HCT116 (cell line): Measurements from ENCODE around the gene ARHGAP28. TPM values are rescaled to one million over a fixed set of nuclear protein-coding genes. Genes with fewer than 3 reads are reported as not detected.

Experiments used
- ATAC-seq: fragments of 200-7000 bp; cut with Tn5 transposase; 2 replicates; pipeline ENCODE4 v1.9.1; 2020; ENCODE audit warnings: mild to moderate bottlenecking, moderate library complexity
- BruUV-seq: library from RNA; stranded (reverse); fragments of 400-500 nt; replicated peaks from 2 replicates; lab custom pipeline; 2021; lab: Mats Ljungman, UMichigan
- CTCF ChIA-PET: fragments of 300-600 bp; sonication (Branson Sonifier 250); formaldehyde crosslinking; loops from one replicate; lab custom pipeline; 2021; ENCODE audit warnings: antibody characterized with exemption; lab: Charles Lee
- POLR2A ChIA-PET: fragments of 300-600, 350-600 bp; sonication (Branson Sonifier 250); formaldehyde crosslinking; loops from one replicate; lab custom pipeline; 2021; ENCODE audit warnings: antibody characterized with exemption; lab: Charles Lee
- RAD21 ChIA-PET, 2 experiments: fragments of 300-600 bp; sonication (Branson Sonifier 250); formaldehyde crosslinking; loops; one replicate each; lab custom pipeline; 2023; ENCODE audit warnings: low total read pairs in 2 of 2; ENCODE audit not compliant: uncharacterized antibody in 2 of 2, unreplicated experiment in 2 of 2, low non-redundant PET in 1 of 2; lab: Charles Lee
- DNase-seq: peaks from one replicate; pipeline ENCODE4 v3.0.0-alpha.2; 2010; ENCODE audit warnings: low read depth, low spot score
- H2AFZ ChIP-seq: fragments of 200-600 bp; shearing (Covaris generic), sonication (generic); 2 replicates; pipeline ENCODE4 v1.6.1; 2017; ENCODE audit warnings: low read depth, mixed run types, mixed read lengths, antibody characterized with exemption, low read length; ENCODE audit not compliant: poor library complexity, severe bottlenecking
- H3K27ac ChIP-seq: 2 replicates; pipeline ENCODE4 v1.5.1; 2012; ENCODE audit warnings: low read depth, low read length
- H3K27me3 ChIP-seq: fragments of 200-600 bp; sonication (generic); 2 replicates; pipeline ENCODE4 v1.6.1; 2016; ENCODE audit warnings: mixed run types, low read length, mixed read lengths; ENCODE audit not compliant: insufficient read depth
- H3K36me3 ChIP-seq, 2 experiments: fragments of 200-500 bp in 1 of 2; fragments of 200-600 bp in 1 of 2; sonication (Bioruptor generic) in 1 of 2; sonication (generic) in 1 of 2; 2 replicates each; pipeline versions ENCODE4 v1.5.1 to v1.6.1; 2014 to 2016; ENCODE audit warnings: low read length in 2 of 2, inconsistent platforms in 1 of 2, mixed read lengths in 1 of 2, mixed run types in 1 of 2; ENCODE audit not compliant: insufficient read depth in 2 of 2, control insufficient read depth in 1 of 2
- H3K4me1 ChIP-seq, 2 experiments: fragments of 200-600 bp in 1 of 2; sonication (generic) in 1 of 2; 2 replicates each; pipeline versions ENCODE4 v1.5.1 to v1.6.1; 2012 to 2017; ENCODE audit warnings: low read length in 2 of 2, inconsistent platforms in 1 of 2, mild to moderate bottlenecking in 1 of 2, mixed read lengths in 1 of 2, mixed run types in 1 of 2, moderate library complexity in 1 of 2; ENCODE audit not compliant: insufficient read depth in 2 of 2, control insufficient read depth in 1 of 2
- H3K4me2 ChIP-seq: fragments of 200-600 bp; sonication (generic); 2 replicates; pipeline ENCODE4 v1.6.1; 2017; ENCODE audit warnings: mixed run types, low read length, mixed read lengths
- H3K4me3 ChIP-seq, 2 experiments: fragments of 200-600 bp in 1 of 2; sonication (generic) in 1 of 2; replicated peaks in 1 of 2; 2 replicates each; pipeline ENCODE4 v1.5.1; 2011 to 2016; ENCODE audit warnings: low read length in 2 of 2, control low read depth in 1 of 2, low read depth in 1 of 2, mild to moderate bottlenecking in 1 of 2, mixed read lengths in 1 of 2, mixed run types in 1 of 2
- H3K79me2 ChIP-seq: fragments of 200-600 bp; sonication (generic); 2 replicates; pipeline ENCODE4 v1.6.1; 2017; ENCODE audit warnings: mild to moderate bottlenecking, mixed run types, low read length, moderate library complexity, mixed read lengths; ENCODE audit not compliant: insufficient read depth
- H3K9ac ChIP-seq: fragments of 200-600 bp; sonication (generic); 2 replicates; pipeline ENCODE4 v1.6.1; 2016; ENCODE audit warnings: low read length, mixed read lengths
- H3K9me2 ChIP-seq: fragments of 200-600 bp; sonication (generic), shearing (Covaris generic); 2 replicates; pipeline ENCODE4 v1.6.1; 2017; ENCODE audit warnings: mixed run types, mild to moderate bottlenecking, moderate library complexity; ENCODE audit not compliant: insufficient read depth
- H3K9me3 ChIP-seq, 2 experiments: fragments of 200-500 bp in 1 of 2; fragments of 200-600 bp in 1 of 2; sonication (Bioruptor generic) in 1 of 2; sonication (generic) in 1 of 2; 2 replicates each; pipeline ENCODE4 v1.6.1; 2014 to 2017; ENCODE audit warnings: low read length in 2 of 2, mixed read lengths in 2 of 2, inconsistent platforms in 1 of 2, low read depth in 1 of 2, mild to moderate bottlenecking in 1 of 2, mixed run types in 1 of 2, moderate library complexity in 1 of 2; ENCODE audit not compliant: control insufficient read depth in 1 of 2, insufficient read depth in 1 of 2
- H4K20me1 ChIP-seq: fragments of 200-600 bp; sonication (generic), shearing (Covaris generic); 2 replicates; pipeline ENCODE4 v1.6.1; 2017; ENCODE audit warnings: mixed run types, mild to moderate bottlenecking, moderate library complexity; ENCODE audit not compliant: insufficient read depth
- ATF3 ChIP-seq: IDR thresholded peaks from 2 replicates; pipeline ENCODE4 v1.6.1; 2012
- CEBPB ChIP-seq: IDR thresholded peaks from 2 replicates; pipeline ENCODE4 v1.6.1; 2012; ENCODE audit warnings: low read depth
- CTCF ChIP-seq, 3 experiments: fragments of 200-600 bp in 1 of 3; sonication (generic) in 1 of 3; IDR thresholded peaks in 2 of 3; conservative IDR thresholded peaks in 1 of 3; 2 replicates each; pipeline ENCODE4 v1.5.1; 2012 to 2017; ENCODE audit warnings: low read depth in 2 of 3, low read length in 2 of 3, antibody characterized with exemption in 1 of 3, borderline replicate concordance in 1 of 3, control low read depth in 1 of 3, mild to moderate bottlenecking in 1 of 3, mixed read lengths in 1 of 3, mixed run types in 1 of 3, moderate library complexity in 1 of 3; ENCODE audit not compliant: insufficient read depth in 1 of 3
- EGR1 ChIP-seq: IDR thresholded peaks from 2 replicates; pipeline ENCODE4 v1.6.1; 2012; ENCODE audit warnings: low read depth
- ELF1 ChIP-seq: IDR thresholded peaks from 2 replicates; pipeline ENCODE4 v1.6.1; 2012; ENCODE audit warnings: low read depth, borderline replicate concordance
- FOSL1 ChIP-seq: IDR thresholded peaks from 2 replicates; pipeline ENCODE4 v1.6.1; 2012; ENCODE audit warnings: low read depth
- JUND ChIP-seq: IDR thresholded peaks from 2 replicates; pipeline ENCODE4 v1.6.1; 2012
- MAX ChIP-seq: IDR thresholded peaks from 2 replicates; pipeline ENCODE4 v1.6.1; 2012
- POLR2A ChIP-seq: IDR thresholded peaks from 2 replicates; pipeline ENCODE4 v1.7.0; 2011; ENCODE audit warnings: borderline replicate concordance; ENCODE audit not compliant: insufficient read depth, insufficient read length; ENCODE audit errors: extremely low read depth
- POLR2AphosphoS5 ChIP-seq: IDR thresholded peaks from 2 replicates; pipeline ENCODE4 v1.6.1; 2011; ENCODE audit warnings: mild to moderate bottlenecking, low read depth, low read length, moderate library complexity
- REST ChIP-seq: IDR thresholded peaks from 2 replicates; pipeline ENCODE4 v1.6.1; 2012; ENCODE audit warnings: low read depth
- SIN3A ChIP-seq: IDR thresholded peaks from 2 replicates; pipeline ENCODE4 v1.6.1; 2012; ENCODE audit warnings: low read depth
- SP1 ChIP-seq: IDR thresholded peaks from 2 replicates; pipeline ENCODE4 v1.6.1; 2012; ENCODE audit warnings: low read depth
- TCF7L2 ChIP-seq: IDR thresholded peaks from 2 replicates; pipeline ENCODE4 v1.7.0; 2011; ENCODE audit warnings: borderline replicate concordance, inconsistent platforms; ENCODE audit not compliant: insufficient read depth, insufficient read length; ENCODE audit errors: extremely low read depth
- YY1 ChIP-seq: IDR thresholded peaks from 2 replicates; pipeline ENCODE4 v1.6.1; 2011; ENCODE audit warnings: low read length, low read depth, moderate library complexity, mild to moderate bottlenecking; ENCODE audit not compliant: insufficient replicate concordance; ENCODE audit errors: extremely low read depth
- ZNF274 ChIP-seq: fragments of 200-500 bp; sonication (Bioruptor generic); IDR thresholded peaks from 2 replicates; pipeline ENCODE4 v1.6.1; 2014; ENCODE audit warnings: mild to moderate bottlenecking, low read depth, low read length, inconsistent platforms
- intact Hi-C: fragments of 100-400 bp; cut with micrococcal nuclease; formaldehyde crosslinking; loops from 2 replicates; pipeline ENCODE4 v1.10.0; 2022
- total RNA-seq: library from RNA; stranded (reverse); gene quantifications from one replicate; pipeline ENCODE4 v1.2.1, GENCODE V29; 2021; ENCODE audit not compliant: unreplicated experiment
- TF ChIP-seq, protein P1 (sequence below): IDR thresholded peaks from 2 replicates; pipeline ENCODE4 v1.6.1; 2011; ENCODE audit warnings: mild to moderate bottlenecking, low read length, moderate library complexity; ENCODE audit not compliant: insufficient replicate concordance; ENCODE audit errors: extremely low read depth

The ARHGAP28 gene
- total RNA-seq, 1 experiment from 2014 or later, result not detected

DNA sequence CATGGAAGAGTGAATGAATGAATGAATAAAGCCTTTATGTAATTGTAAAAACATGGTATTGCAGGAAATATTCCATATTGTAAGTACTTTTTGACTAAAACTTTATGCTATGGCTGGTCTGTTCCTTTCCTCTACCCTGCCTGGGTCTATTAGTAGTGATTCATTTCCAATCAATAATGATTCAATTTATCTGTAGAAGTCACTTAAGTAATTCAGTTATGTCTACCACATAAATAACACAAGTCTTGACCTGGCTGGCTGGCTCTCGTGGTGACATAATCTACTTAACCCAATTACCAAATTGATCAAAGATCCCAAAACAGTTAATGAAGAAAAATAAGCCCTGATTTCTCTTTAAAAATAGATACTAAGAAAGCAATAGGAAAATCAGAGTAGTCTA, 7.8 kb upstream of the ARHGAP28 start:
- intact Hi-C loops, result no loop called here
- DNase-seq (no peak), ATAC-seq (no peak)
- no peaks in the 10 kb centered on the region for H3K4me1 ChIP-seq
- H3K79me2 ChIP-seq, result no peaks in the 10 kb centered on the region
- H3K4me2 ChIP-seq, result no peak overlapping the region
- no TSS peak for BruUV-seq
- no peak overlapping the region for H2AFZ ChIP-seq
- no peaks in the 10 kb centered on the region for H4K20me1 ChIP-seq
- H3K9me2 ChIP-seq, result no peaks in the 10 kb centered on the region
- no peaks in the 10 kb centered on the region for H3K27me3 ChIP-seq
- ChIA-PET RAD21 (no interaction called here), CTCF (no interaction called here), POLR2A (no interaction called here)
- H3K27ac ChIP-seq, result no peak overlapping the region
- H3K9ac ChIP-seq, result no peak overlapping the region
- H3K9me3 ChIP-seq, result peaks cover 5 to 41% of the 10 kb centered on the region in 2 experiments; a peak in 2 of 4 replicates
- H3K4me3 ChIP-seq, result no peak overlapping the region
- no peaks in the 10 kb centered on the region for H3K36me3 ChIP-seq
- TF ChIP-seq EGR1 (no peak), SIN3A (no peak), POLR2A (no peak), CEBPB (no peak), TCF7L2 (no peak), ZNF274 (no peak), MAX (no peak), YY1 (no peak), SP1 (no peak), POLR2AphosphoS5 (no peak), CTCF (IDR thresholded peaks at IDR 0.05 in 2 of 3, conservative IDR thresholded peaks at IDR 0.05 in 1 of 3; ENCODE audit: borderline replicate concordance in 1 of 3, insufficient read depth in 1 of 3, low read depth in 2 of 3, low read length in 2 of 3) (no peak), JUND (no peak), ELF1 (no peak), FOSL1 (no peak), ATF3 (no peak), REST (no peak)
- TF ChIP-seq, protein P1, sequence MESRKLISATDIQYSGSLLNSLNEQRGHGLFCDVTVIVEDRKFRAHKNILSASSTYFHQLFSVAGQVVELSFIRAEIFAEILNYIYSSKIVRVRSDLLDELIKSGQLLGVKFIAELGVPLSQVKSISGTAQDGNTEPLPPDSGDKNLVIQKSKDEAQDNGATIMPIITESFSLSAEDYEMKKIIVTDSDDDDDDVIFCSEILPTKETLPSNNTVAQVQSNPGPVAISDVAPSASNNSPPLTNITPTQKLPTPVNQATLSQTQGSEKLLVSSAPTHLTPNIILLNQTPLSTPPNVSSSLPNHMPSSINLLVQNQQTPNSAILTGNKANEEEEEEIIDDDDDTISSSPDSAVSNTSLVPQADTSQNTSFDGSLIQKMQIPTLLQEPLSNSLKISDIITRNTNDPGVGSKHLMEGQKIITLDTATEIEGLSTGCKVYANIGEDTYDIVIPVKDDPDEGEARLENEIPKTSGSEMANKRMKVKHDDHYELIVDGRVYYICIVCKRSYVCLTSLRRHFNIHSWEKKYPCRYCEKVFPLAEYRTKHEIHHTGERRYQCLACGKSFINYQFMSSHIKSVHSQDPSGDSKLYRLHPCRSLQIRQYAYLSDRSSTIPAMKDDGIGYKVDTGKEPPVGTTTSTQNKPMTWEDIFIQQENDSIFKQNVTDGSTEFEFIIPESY, result no peak
